ENCODE results near the gene RBM15B.

- TF ChIP-seq PREB (CRISPR knock-in tag; IDR thresholded peaks at IDR 0.05; ENCODE audit: borderline replicate concordance) (no peak), CTCF (IDR thresholded peaks at IDR 0.05) (no peak), NFE2L1 (CRISPR knock-in tag; IDR thresholded peaks at IDR 0.05) (no peak), TEAD1 (CRISPR knock-in tag; IDR thresholded peaks at IDR 0.05) (no peak), RELA (CRISPR knock-in tag; IDR thresholded peaks at IDR 0.05; ENCODE audit: borderline replicate concordance) (no peak), MAX (CRISPR knock-in tag; IDR thresholded peaks at IDR 0.05) (no peak), NR3C1 (CRISPR knock-in tag; conservative IDR thresholded peaks at IDR 0.05; ENCODE audit: low read depth) (no peak), ATF6 (CRISPR knock-in tag; IDR thresholded peaks at IDR 0.05) (no peak)
Observed at GRCh38 chr3:51378726-51379125, 12.4 kb upstream of the RBM15B start.

Data from WTC11 (cell line).